ENCODE measurements around the gene SOX15.
A peak's percentile ranks its signal among the peaks of the same experiment; 100 is the strongest.

SOX15 gene

DNA sequence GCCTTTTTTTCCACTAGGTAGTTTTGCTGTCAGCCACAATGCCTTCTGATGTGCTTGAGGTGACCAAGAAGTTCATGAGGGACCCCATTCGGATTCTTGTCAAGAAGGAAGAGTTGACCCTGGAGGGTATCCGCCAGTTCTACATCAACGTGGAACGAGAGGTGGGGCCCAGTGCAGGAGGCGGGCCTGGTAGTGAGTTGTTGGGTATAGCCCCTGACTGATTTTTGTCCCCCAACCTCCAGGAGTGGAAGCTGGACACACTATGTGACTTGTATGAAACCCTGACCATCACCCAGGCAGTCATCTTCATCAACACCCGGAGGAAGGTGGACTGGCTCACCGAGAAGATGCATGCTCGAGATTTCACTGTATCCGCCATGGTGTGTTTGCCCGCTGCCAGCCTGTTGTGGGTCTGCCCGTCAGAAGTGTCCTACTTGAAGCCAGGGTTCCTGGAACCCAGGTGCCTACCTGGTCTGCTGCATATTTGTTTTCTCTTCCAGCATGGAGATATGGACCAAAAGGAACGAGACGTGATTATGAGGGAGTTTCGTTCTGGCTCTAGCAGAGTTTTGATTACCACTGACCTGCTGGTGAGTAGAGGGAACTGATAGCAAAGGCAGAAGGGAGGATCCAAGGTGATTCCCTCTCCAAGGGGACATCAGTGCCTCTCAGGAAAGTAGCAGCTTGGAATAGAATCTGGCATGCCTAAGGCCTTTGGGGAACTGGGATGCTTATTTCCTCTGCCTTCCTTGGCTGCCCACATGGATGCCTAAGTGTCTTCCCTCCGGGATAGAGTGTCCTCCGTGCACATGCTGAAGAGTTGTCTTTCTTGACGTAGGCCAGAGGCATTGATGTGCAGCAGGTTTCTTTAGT lies 12.3 kb downstream of the SOX15 start:
- no peak for DNase-seq (ENCODE audit: low read depth)

DNA sequence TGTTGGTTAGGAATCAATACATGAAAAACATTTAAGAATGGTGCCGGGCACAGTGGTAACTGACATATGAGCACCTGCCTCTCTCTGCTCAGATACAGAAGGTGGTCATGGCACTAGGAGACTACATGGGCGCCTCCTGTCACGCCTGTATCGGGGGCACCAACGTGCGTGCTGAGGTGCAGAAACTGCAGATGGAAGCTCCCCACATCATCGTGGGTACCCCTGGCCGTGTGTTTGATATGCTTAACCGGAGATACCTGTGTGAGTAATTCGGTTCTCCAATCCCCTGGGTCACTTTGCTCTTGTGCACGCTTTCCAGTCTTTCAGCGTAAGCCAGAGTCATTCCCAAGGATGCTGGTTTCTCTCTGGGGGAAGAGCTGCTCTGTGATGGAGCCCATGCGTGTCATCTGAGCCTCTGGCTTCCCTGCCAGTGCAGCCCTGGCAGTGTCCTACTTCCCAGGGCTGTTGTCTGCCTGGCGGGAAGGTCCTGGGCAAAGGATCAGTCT lies 13.4 kb downstream of the SOX15 start:
- no peak for DNase-seq (ENCODE audit: low read depth)

DNA sequence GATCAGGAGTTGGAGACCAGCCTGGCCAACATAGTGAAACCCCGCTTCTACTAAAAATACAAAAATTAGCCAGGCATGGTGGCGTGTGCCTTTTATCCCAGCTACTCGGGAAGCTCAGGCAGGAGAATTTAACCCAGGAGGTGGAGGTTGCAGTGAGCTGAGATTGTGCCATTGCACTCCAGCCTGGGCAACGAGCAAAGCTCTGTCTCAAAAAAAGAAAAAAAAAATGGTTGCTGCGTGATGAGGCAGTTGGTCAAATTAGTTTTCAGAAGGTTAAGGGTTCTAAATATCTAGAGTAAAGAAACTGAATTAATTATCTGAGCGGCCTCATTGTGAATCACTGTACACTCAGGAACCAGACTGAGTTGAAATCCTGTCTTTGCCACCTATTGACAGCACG lies 13.9 kb downstream of the SOX15 start:
- DNase-seq (ENCODE audit: low read depth): no peak

DNA sequence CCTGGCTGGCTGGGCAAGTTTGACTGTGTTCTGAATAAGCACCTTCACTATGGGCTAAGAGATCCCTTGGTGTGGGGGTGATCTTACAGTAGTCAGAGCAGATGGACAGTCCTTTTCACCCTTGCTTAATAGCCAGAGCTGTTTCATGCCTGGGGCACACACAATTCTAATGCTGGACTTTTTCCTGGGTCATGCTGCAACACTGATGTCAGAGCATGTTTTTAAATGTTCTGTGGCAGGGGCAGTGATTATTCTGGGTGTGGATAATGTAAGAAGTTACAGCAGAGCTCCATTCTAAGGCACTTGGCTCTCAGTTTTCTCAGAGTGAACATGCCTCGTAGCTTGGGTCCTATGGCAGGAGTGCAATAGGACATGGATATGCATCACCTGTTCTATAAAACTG lies 14.4 kb downstream of the SOX15 start:
- no peak for DNase-seq (ENCODE audit: low read depth)

DNA sequence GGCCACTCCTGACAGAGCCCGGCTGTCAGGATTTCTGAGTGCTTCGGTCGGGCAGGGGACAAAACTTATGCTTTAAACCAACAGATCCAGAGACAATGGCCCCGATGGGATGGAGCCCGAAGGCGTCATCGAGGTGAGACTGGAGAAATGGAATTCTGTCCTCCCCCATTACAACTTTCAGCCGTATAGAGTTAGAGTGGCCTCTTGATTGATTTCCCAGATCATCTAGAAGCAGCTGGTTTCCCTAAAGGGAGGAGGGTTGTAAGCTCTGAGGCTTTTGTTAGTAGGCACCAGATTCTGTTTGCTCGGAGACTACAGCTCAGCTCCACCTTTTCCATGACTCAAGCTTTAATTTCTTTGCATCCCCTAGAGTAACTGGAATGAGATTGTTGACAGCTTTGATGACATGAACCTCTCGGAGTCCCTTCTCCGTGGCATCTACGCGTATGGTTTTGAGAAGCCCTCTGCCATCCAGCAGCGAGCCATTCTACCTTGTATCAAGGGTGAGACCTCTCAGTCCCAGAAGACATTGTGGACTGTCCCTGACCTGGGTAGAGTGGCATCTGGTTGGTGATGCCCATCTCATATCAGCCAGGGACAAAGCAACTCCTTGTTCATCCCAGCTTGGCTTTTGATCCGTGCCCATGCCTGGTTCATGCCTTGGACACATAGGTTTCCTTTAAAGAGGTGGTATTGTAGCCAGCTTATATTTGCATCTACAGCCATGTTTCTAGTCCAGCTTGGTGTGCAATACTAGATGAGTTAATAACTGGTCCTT lies 15.5 kb downstream of the SOX15 start:
- DNase-seq (ENCODE audit: low read depth): no peak

DNA sequence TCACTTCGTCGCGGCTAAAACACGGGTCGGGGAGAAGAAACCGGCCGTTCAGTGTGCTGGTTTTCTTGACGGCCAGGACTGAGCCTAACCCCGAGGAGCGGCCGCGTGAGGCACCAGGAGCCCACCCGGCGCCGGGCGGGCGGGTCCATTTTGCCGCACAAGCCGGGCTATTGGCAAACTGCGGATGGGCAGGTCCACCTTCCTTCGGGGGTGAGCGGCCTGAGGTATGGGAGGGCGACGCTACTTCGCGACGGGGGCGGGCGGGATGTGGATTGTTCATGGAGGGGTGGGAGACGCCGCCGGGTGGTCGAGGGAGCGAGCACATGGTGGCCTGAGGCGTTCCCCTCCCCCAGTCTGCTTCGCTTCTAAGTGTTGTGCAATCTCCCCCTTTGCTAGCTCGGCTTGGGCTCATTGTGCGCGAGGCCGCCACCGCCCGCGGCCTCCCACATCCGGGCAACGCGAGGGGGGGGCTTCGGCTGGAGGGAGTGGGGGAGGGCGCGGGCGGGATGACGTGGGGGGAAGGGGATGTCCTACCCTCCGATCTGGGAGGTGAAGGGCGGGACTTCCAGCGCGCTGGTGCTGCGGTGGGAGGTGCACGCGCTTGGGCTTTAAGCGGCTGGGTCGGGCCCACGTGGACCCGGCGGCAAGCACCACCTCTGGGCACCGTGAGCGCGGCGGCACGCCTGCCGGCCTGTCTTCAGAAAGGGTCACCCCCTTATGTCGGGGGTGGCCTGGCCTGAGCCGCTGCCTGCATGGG lies 16.4 kb downstream of the SOX15 start:
- DNase-seq (ENCODE audit: low read depth): no peak

DNA sequence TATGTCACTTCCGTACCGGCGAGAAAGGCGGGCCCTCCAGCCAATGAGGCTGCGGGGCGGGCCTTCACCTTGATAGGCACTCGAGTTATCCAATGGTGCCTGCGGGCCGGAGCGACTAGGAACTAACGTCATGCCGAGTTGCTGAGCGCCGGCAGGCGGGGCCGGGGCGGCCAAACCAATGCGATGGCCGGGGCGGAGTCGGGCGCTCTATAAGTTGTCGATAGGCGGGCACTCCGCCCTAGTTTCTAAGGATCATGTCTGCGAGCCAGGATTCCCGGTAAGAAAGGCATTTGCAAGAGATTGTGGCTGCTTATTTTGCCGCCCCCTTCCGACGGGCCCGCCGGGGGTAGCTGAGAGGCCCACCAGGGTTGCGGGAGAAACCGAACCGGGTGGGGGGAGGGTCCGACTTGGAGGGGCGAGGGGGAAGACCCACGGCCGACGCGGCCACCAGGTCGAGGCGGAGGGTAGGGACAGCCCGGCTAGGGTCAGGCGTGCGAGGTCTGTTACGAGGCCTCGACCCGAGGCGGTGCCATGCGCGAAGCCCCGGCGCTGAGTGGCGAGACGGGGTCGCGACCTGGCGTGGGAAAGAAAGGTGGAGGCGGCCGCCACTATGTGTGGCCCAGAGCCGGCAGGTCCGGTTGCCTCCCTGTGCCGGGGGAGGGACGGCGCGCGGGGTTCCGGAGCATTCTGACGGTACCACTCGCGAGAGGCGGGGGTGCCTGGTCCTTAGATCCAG lies 17.1 kb downstream of the SOX15 start:
- peak; percentile 94 for DNase-seq (ENCODE audit: low read depth)

DNA sequence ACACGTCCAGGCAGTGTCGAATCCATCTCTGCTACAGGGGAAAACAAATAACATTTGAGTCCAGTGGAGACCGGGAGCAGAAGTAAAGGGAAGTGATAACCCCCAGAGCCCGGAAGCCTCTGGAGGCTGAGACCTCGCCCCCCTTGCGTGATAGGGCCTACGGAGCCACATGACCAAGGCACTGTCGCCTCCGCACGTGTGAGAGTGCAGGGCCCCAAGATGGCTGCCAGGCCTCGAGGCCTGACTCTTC lies 17.6 kb downstream of the SOX15 start:
- no peak for DNase-seq (ENCODE audit: low read depth)

DNA sequence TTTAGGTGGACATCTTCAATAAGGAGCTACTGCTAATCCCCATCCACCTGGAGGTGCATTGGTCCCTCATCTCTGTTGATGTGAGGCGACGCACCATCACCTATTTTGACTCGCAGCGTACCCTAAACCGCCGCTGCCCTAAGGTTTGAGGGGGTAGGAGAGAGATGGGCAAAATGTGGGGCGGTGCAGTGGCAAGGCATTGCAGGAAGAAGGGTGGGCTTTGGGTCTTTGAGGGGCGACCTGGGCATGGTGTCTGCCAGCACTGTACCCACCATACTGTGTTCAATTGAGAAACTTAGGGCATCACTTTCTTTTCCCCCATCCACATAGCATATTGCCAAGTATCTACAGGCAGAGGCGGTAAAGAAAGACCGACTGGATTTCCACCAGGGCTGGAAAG lies 19.5 kb downstream of the SOX15 start:
- no peak for DNase-seq (ENCODE audit: low read depth)

DNA sequence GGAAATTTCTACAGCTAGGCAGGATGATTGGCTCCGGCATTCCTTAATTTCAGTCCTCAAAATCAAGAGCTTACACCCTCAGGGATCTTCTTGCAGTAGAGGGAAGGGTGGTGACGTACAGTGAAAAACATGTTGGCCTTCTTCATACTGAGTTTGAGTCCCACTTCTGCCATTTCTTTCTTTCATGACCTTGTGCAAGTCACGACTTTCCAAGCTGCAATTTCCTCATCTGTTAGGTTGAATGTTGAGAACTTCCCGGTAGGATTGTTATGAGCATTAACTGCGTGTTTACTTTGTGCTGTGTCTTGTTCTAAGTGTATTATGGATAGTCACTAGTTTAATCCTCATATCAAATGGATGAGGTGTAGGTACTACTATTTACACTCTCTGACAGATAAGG lies 20.3 kb downstream of the SOX15 start:
- no peak for DNase-seq (ENCODE audit: low read depth)

DNA sequence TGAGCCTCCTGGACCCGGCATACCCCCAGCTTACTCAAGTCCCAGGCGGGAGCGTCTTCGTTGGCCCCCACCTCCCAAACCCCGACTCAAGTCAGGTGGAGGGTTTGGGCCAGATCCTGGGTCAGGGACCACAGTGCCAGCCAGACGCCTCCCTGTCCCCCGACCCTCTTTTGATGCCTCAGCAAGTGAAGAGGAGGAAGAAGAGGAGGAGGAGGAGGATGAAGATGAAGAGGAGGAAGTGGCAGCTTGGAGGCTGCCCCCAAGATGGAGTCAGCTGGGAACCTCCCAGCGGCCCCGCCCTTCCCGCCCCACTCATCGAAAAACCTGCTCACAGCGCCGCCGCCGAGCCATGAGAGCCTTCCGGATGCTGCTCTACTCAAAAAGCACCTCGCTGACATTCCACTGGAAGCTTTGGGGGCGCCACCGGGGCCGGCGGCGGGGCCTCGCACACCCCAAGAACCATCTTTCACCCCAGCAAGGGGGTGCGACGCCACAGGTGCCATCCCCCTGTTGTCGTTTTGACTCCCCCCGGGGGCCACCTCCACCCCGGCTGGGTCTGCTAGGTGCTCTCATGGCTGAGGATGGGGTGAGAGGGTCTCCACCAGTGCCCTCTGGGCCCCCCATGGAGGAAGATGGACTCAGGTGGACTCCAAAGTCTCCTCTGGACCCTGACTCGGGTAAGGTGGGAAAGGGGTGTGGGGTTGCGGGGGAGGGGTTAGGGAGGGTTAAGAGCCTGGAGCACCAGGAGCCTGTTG lies 26.6 kb downstream of the SOX15 start:
- no peak for DNase-seq (ENCODE audit: low read depth)

DNA sequence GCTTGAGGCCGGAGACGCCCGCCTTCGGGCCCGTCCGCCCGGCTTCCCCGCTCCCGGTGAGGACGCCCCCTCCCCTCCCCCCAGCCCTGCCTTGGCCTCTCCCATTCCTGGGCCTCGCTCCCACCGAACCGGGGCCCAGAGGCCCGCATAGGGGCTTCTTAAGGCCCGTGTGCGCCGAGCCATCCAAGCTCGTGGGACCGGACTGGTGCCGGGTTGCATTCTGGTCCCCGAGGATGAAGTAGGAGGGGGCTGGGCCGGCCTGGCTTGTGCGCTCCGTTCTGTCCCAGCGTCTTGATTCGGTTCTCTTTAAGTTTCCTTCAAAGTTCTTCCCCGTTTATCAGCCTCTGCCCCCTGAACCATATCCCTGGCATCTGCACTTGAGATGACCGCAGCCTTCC lies 27.7 kb downstream of the SOX15 start:
- DNase-seq (ENCODE audit: low read depth): no peak

DNA sequence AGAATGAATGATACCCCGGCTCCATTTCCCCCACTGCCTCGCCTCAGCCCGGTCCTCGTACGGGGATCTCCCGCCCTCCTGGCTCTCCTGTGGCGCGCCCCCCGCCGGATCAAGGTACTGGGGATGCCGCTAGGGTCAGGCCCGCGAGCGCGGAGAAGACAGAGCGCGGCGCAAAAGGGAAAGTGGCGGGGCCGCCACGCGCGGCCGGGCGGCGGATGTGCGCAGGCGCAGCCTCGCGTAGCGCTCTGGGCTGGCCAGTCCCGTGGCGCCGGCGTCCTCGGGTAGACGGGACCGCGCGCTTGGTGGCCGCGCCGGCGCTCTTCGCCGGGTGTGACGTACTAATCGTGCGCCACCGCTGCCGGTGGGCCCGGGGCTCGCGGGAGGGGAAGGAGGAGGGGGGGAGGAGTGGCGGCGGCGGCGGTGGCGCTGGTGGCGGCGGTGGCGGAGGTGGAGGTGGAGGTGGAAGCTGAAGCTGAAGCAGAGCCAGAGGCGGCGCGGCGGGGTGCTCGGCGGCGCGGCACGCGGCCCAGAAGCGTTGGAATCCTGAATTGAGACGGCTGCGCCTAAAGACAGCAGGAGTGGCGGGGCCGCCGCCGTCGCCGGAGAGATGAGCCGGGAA lies 28.2 kb downstream of the SOX15 start, which contains the start of gene SENP3:
SENP3 (plus strand) TSS at position 331 of the 619 bp plus-strand sequence. CDS start 1,158 bp downstream, outside the sequence.
- DNase-seq (ENCODE audit: low read depth): no peak

DNA sequence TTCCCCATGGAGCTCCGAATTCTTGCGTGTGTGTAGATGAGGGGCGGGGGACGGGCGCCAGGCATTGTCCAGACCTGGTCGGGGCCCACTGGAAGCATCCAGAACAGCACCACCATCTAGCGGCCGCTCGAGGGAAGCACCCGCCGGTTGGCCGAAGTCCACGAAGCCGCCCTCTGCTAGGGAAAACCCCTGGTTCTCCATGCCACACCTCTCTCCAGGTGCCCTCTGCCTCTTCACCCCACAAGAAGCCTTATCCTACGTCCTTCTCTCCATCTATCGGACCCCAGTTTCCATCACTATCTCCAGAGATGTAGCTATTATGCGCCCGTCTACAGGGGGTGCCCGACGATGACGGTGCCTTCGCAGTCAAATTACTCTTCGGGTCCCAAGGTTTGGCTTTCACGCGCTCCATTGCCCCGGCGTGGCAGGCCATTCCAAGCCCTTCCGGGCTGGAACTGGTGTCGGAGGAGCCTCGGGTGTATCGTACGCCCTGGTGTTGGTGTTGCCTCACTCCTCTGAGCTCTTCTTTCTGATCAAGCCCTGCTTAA lies 28.8 kb downstream of the SOX15 start:
- no peak for DNase-seq (ENCODE audit: low read depth)

DNA sequence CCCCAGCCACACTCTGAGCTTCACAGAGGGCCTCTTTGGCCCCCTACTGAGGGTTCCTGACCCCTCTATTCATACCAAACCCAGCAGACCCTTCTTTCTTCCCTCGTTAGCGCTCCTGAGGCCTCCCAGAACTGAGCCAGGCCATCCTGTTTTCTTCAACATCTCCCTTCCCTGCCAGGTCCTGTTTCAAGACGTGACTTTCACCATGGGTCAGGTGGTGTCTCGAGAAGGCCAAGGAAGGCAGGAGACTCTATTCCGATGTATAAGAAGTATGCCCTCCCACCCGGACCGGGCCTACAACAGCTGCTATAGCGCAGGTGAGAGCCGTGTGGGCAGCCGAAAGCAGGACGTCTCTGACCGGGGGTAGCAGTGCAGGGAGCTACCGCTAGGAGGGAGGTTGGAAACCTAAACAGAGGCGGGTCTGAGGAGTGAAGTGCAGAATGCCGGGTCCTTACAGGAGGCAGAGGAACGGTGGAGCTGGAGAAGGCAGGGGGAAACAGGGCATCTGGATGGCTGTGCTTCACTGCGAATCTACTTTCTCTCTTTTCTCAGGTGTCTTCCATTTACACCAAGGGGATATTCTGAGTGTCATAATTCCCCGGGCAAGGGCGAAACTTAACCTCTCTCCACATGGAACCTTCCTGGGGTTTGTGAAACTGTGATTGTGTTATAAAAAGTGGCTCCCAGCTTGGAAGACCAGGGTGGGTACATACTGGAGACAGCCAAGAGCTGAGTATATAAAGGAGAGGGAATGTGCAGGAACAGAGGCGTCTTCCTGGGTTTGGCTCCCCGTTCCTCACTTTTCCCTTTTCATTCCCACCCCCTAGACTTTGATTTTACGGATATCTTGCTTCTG lies 29.5 kb downstream of the SOX15 start:
- DNase-seq (ENCODE audit: low read depth): no peak

DNA sequence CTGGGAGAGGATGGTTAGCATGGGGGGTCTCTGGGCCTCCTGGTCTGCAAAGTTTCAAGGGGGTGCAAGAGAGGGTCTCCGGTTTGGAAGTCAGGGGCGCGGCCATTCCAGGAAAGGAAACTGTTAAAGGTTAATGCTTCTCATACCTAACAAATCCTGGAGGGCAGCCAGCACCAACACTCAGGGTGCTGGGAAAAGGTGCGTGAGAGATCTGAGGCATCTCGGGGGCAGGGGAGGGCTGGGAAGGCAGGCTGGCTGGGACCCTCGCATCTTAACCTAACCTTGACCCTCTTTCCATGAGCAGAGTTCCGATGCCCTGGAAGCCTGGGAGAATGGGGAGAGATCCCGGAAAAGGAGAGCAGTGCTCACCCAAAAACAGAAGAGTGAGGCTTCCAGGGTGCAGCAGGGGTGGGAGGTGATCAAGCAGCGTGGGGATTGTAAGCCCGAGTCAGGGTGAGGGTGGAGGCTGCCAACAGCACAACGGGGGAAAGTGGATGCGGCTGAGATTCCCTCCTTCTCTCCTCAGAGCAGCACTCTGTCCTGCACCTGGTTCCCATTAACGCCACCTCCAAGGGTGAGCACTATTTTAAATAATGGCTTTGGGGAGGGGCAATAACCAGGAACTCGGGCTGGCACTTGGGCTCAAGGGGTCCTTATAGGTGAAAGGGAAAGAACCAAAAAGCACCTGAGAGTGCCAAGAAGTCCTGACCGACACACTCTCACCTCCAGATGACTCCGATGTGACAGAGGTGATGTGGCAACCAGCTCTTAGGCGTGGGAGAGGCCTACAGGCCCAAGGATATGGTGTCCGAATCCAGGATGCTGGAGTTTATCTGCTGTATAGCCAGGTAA lies 30.3 kb downstream of the SOX15 start:
- DNase-seq (ENCODE audit: low read depth): no peak

DNA sequence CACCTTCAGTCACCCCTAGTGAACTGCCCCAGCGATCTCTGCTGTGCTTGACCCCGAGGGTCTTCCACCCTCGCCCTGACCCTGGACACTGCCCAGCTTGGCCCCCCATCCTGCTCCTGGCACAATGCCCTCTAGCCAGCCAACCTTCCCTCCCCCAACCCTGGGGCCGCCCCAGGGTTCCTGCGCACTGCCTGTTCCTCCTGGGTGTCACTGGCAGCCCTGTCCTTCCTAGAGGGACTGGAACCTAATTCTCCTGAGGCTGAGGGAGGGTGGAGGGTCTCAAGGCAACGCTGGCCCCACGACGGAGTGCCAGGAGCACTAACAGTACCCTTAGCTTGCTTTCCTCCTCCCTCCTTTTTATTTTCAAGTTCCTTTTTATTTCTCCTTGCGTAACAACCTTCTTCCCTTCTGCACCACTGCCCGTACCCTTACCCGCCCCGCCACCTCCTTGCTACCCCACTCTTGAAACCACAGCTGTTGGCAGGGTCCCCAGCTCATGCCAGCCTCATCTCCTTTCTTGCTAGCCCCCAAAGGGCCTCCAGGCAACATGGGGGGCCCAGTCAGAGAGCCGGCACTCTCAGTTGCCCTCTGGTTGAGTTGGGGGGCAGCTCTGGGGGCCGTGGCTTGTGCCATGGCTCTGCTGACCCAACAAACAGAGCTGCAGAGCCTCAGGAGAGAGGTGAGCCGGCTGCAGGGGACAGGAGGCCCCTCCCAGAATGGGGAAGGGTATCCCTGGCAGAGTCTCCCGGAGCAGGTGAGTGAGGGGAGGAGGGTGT lies 31.2 kb downstream of the SOX15 start, which contains the start of gene TNFSF13:
TNFSF13 (plus strand) TSS at position 207 of the 776 bp plus-strand sequence; CDS start at position 497, 290 bp downstream.
- DNase-seq (ENCODE audit: low read depth): no peak
